22Rv1 (cell line): ENCODE measurements around the gene SARS1.

ENCODE experiments used
- CTCF ChIP-seq: fragments of 450-650 bp; IDR thresholded peaks from 2 replicates; pipeline ENCODE4 v1.5.1; 2017; ENCODE audit warnings: mild to moderate bottlenecking
- ZFX ChIP-seq: fragments of 450-650 bp; IDR thresholded peaks from 2 replicates; pipeline ENCODE4 v1.6.1; 2017; ENCODE audit warnings: antibody characterized with exemption, borderline replicate concordance

- TF ChIP-seq CTCF = no peak
- no peak for TF ChIP-seq ZFX
These were observed 54.9 kb downstream of the SARS1 start for GRCh38 chr1:109268431-109269211.
